Neural cell (in vitro differentiated cells): ENCODE results near the gene GDE1. TPM values are rescaled to one million over a fixed set of nuclear protein-coding genes. Genes with fewer than 3 reads are reported as not detected.

ENCODE experiments used
- H2AFZ ChIP-seq: fragments of 200-600, 300-800 bp; sonication (generic), shearing (Covaris generic); 2 replicates; pipeline ENCODE4 v1.6.0; 2014; ENCODE audit warnings: low read depth, mild to moderate bottlenecking, antibody characterized with exemption, low read length, moderate library complexity
- H3F3A ChIP-seq: fragments of 200-600 bp; shearing (Covaris generic); 2 replicates; pipeline ENCODE4 v1.6.1; 2016; ENCODE audit warnings: mild to moderate bottlenecking, moderate library complexity, mixed read lengths, antibody characterized with exemption, low read length; ENCODE audit not compliant: insufficient read depth, poor library complexity, severe bottlenecking
- H3K27ac ChIP-seq: fragments of 200-600, 300-800 bp; sonication (generic), shearing (Covaris generic); 2 replicates; pipeline ENCODE4 v1.5.1; 2014; ENCODE audit warnings: mild to moderate bottlenecking, low read length, moderate library complexity
- H3K27me3 ChIP-seq: fragments of 300-800, 200-600 bp; sonication (generic), shearing (Covaris generic); 2 replicates; pipeline ENCODE4 v1.6.0; 2014; ENCODE audit warnings: mild to moderate bottlenecking, low read depth, low read length, moderate library complexity; ENCODE audit not compliant: insufficient read depth
- H3K36me3 ChIP-seq: fragments of 300-800, 200-600 bp; sonication (generic), shearing (Covaris generic); 2 replicates; pipeline ENCODE4 v1.5.1; 2014; ENCODE audit warnings: mild to moderate bottlenecking, antibody characterized with exemption, low read length, moderate library complexity; ENCODE audit not compliant: insufficient read depth
- H3K4me2 ChIP-seq: fragments of 300-800, 200-600 bp; sonication (generic), shearing (Covaris generic); 2 replicates; pipeline ENCODE4 v1.6.0; 2014; ENCODE audit warnings: mild to moderate bottlenecking, low read length
- H3K4me3 ChIP-seq: fragments of 300-800, 200-600 bp; sonication (generic), shearing (Covaris generic); 2 replicates; pipeline ENCODE4 v1.5.1; 2014; ENCODE audit warnings: mild to moderate bottlenecking, low read length, moderate library complexity
- H3K79me2 ChIP-seq: fragments of 200-600 bp; shearing (Covaris generic); replicated peaks from 2 replicates; pipeline ENCODE4 v1.6.0; 2014; ENCODE audit warnings: mild to moderate bottlenecking, low read length, moderate library complexity; ENCODE audit not compliant: insufficient read depth
- H3K9ac ChIP-seq: fragments of 300-800, 200-600 bp; sonication (generic), shearing (Covaris generic); 2 replicates; pipeline ENCODE4 v1.6.1; 2016; ENCODE audit warnings: mild to moderate bottlenecking, low read length, mixed read lengths
- H3K9me2 ChIP-seq: fragments of 200-600 bp; shearing (Covaris generic); 2 replicates; pipeline ENCODE4 v1.6.1; 2016; ENCODE audit warnings: mild to moderate bottlenecking, low read length, mixed read lengths; ENCODE audit not compliant: insufficient read depth
- H3K9me3 ChIP-seq: fragments of 200-600, 300-800 bp; sonication (generic), shearing (Covaris generic); 2 replicates; pipeline ENCODE4 v1.6.1; 2016; ENCODE audit warnings: mild to moderate bottlenecking, mixed run types, low read length, moderate library complexity, mixed read lengths
- H4K20me1 ChIP-seq: fragments of 200-600 bp; shearing (Covaris generic); 2 replicates; pipeline ENCODE4 v1.6.1; 2016; ENCODE audit warnings: mild to moderate bottlenecking, mixed run types; ENCODE audit not compliant: insufficient read depth
- CTCF ChIP-seq: fragments of 450-650 bp; IDR thresholded peaks from 2 replicates; pipeline ENCODE4 v1.5.1; 2014; ENCODE audit warnings: antibody characterized with exemption, mild to moderate bottlenecking, moderate library complexity; ENCODE audit not compliant: poor library complexity, severe bottlenecking
- EP300 ChIP-seq: fragments of 450-650 bp; conservative IDR thresholded peaks from 2 replicates; pipeline ENCODE4 v1.6.1; 2014; ENCODE audit warnings: antibody characterized with exemption, mild to moderate bottlenecking, moderate library complexity; ENCODE audit not compliant: poor library complexity, severe bottlenecking
- EZH2 ChIP-seq: fragments of 200-600, 300-800 bp; shearing (Covaris generic), sonication (generic); IDR thresholded peaks from 2 replicates; pipeline ENCODE4 v1.6.1; 2014; ENCODE audit warnings: antibody characterized with exemption, low read length, borderline replicate concordance, mild to moderate bottlenecking; ENCODE audit not compliant: insufficient read depth, poor library complexity, severe bottlenecking
- MXI1 ChIP-seq: fragments of 450-650 bp; conservative IDR thresholded peaks from 2 replicates; pipeline ENCODE4 v1.6.1; 2014; ENCODE audit warnings: antibody characterized with exemption, mild to moderate bottlenecking; ENCODE audit not compliant: poor library complexity, severe bottlenecking
- POLR2AphosphoS5 ChIP-seq: IDR thresholded peaks from 2 replicates; pipeline ENCODE4 v1.6.1; 2012
- RAD21 ChIP-seq: fragments of 450-650 bp; conservative IDR thresholded peaks from 2 replicates; pipeline ENCODE4 v1.6.1; 2014; ENCODE audit warnings: antibody characterized with exemption, mild to moderate bottlenecking, moderate library complexity
- REST ChIP-seq: IDR thresholded peaks from 2 replicates; pipeline ENCODE4 v1.6.1; 2012; ENCODE audit warnings: borderline replicate concordance
- SMC3 ChIP-seq: fragments of 450-650 bp; conservative IDR thresholded peaks from 2 replicates; pipeline ENCODE4 v1.6.1; 2014; ENCODE audit warnings: antibody characterized with exemption, mild to moderate bottlenecking, moderate library complexity; ENCODE audit not compliant: poor library complexity
- TAF1 ChIP-seq: IDR thresholded peaks from 2 replicates; pipeline ENCODE4 v1.6.1; 2012; ENCODE audit warnings: low read depth
- polyA plus RNA-seq: library from polyadenylated mRNA; depleted of rRNA; stranded (reverse); fragments of >200 nt; gene quantifications from 2 replicates; pipeline ENCODE4 v1.2.3, GENCODE V29; 2014

The GDE1 gene
- polyA plus RNA-seq, 1 donor from 2014 or later: 74.7 TPM

GRCh38 chr16:19481296-19481695 lies 40.6 kb downstream of the GDE1 start:
- Histone ChIP-seq H3K9me3 (no peaks in the 10 kb centered on the region), H3K4me2 (no peak overlapping the region), H2AFZ (no peak overlapping the region), H3K9me2 (no peaks in the 10 kb centered on the region), H3K79me2 (no peaks in the 10 kb centered on the region), H3K4me3 (no peak overlapping the region), H4K20me1 (no peaks in the 10 kb centered on the region), H3F3A (no peaks in the 10 kb centered on the region), H3K9ac (no peak overlapping the region), H3K27ac (no peak overlapping the region), H3K27me3 (no peaks in the 10 kb centered on the region), H3K36me3 (no peaks in the 10 kb centered on the region)
- TF ChIP-seq POLR2AphosphoS5: no peak
- TF ChIP-seq SMC3: no peak
- TF ChIP-seq TAF1: no peak
- TF ChIP-seq EP300: no peak
- no peak for TF ChIP-seq MXI1
- no peak for TF ChIP-seq RAD21
- TF ChIP-seq REST: no peak
- TF ChIP-seq CTCF: no peak
- no peak for TF ChIP-seq EZH2

- H3K27me3 ChIP-seq: no peaks in the 10 kb centered on the region
- TF ChIP-seq POLR2AphosphoS5 (no peak), REST (no peak), CTCF (no peak), EP300 (no peak), TAF1 (no peak), EZH2 (no peak), RAD21 (no peak), MXI1 (no peak), SMC3 (no peak)
- no peaks in the 10 kb centered on the region for H3K9me2 ChIP-seq
- H3K79me2 ChIP-seq: no peaks in the 10 kb centered on the region
- H3K9ac ChIP-seq: no peak overlapping the region
- no peaks in the 10 kb centered on the region for H3K9me3 ChIP-seq
- no peak overlapping the region for H3K4me3 ChIP-seq
- H3K36me3 ChIP-seq: no peaks in the 10 kb centered on the region
- no peak overlapping the region for H2AFZ ChIP-seq
- H3K4me2 ChIP-seq: no peak overlapping the region
- H3K27ac ChIP-seq: no peak overlapping the region
- H3F3A ChIP-seq: no peaks in the 10 kb centered on the region
- H4K20me1 ChIP-seq: no peaks in the 10 kb centered on the region
Observed at GRCh38 chr16:19479302-19479721, 42.6 kb downstream of the GDE1 start.
